SK-N-SH treated with all-trans-retinoic acid at 6 μM for 48 hours (cell line): ENCODE results near the gene TANC1.

Experiments used
- ATAC-seq: fragments of 200-7000 bp; cut with Tn5 transposase; 3 replicates; pipeline ENCODE4 v1.9.1; 2020; ENCODE audit warnings: mild to moderate bottlenecking, moderate library complexity
- ARNTL ChIP-seq: fragments of 450-650 bp; formaldehyde crosslinking; IDR thresholded peaks from 2 replicates; pipeline ENCODE4 v1.5.0; 2020; ENCODE audit warnings: low read depth, mild to moderate bottlenecking, moderate library complexity, borderline replicate concordance
- BACH2 ChIP-seq: fragments of 250-450 bp; sonication (Bioruptor Pico); IDR thresholded peaks from 2 replicates; pipeline ENCODE4 v1.9.0; 2021; ENCODE audit warnings: mild to moderate bottlenecking, borderline replicate concordance
- CSDC2 ChIP-seq: fragments of 250-450 bp; sonication (Bioruptor Pico); IDR thresholded peaks from 2 replicates; pipeline ENCODE4 v1.5.0; 2020; ENCODE audit warnings: mild to moderate bottlenecking, moderate library complexity
- ESRRG ChIP-seq: fragments of 250-450 bp; sonication (Bioruptor Pico); IDR thresholded peaks from 2 replicates; pipeline ENCODE4 v1.6.1; 2021; ENCODE audit warnings: mild to moderate bottlenecking
- GLIS3 ChIP-seq: fragments of 250-450 bp; sonication (Bioruptor Pico); IDR thresholded peaks from 2 replicates; pipeline ENCODE4 v1.5.0; 2020; ENCODE audit warnings: mild to moderate bottlenecking, moderate library complexity
- ISL1 ChIP-seq: fragments of 250-450 bp; sonication (Bioruptor Pico); IDR thresholded peaks from 2 replicates; pipeline ENCODE4 v2.1.2; 2022; ENCODE audit warnings: mild to moderate bottlenecking, moderate library complexity
- OSR1 ChIP-seq: fragments of 250-450 bp; sonication (Bioruptor Pico); IDR thresholded peaks from 2 replicates; pipeline ENCODE4 v1.8.0; 2022; ENCODE audit warnings: moderate library complexity, mild to moderate bottlenecking, inconsistent platforms
- RARB ChIP-seq: fragments of 250-450 bp; sonication (Bioruptor Pico); IDR thresholded peaks from 2 replicates; pipeline ENCODE4 v1.8.0; 2021; ENCODE audit warnings: mild to moderate bottlenecking, moderate library complexity
- SNAI2 ChIP-seq: fragments of 250-450 bp; sonication (Bioruptor Pico); IDR thresholded peaks from 2 replicates; pipeline ENCODE4 v1.5.0; 2020; ENCODE audit warnings: mild to moderate bottlenecking, moderate library complexity
- TCF4 ChIP-seq: fragments of 250-450 bp; sonication (Bioruptor Pico); IDR thresholded peaks from 2 replicates; pipeline ENCODE4 v1.8.0; 2021; ENCODE audit warnings: mild to moderate bottlenecking, moderate library complexity, borderline replicate concordance
- TOX ChIP-seq: fragments of 250-450 bp; sonication (Bioruptor Pico); IDR thresholded peaks from 2 replicates; pipeline ENCODE4 v1.8.0; 2021; ENCODE audit warnings: mild to moderate bottlenecking, moderate library complexity, borderline replicate concordance
- ZFP3 ChIP-seq: fragments of 250-450 bp; sonication (Bioruptor Pico); IDR thresholded peaks from 2 replicates; pipeline ENCODE4 v1.5.0; 2020; ENCODE audit warnings: mild to moderate bottlenecking, moderate library complexity
- ZFP30 ChIP-seq: fragments of 450-650 bp; formaldehyde crosslinking; IDR thresholded peaks from 2 replicates; pipeline ENCODE4 v1.5.0; 2022; ENCODE audit warnings: mild to moderate bottlenecking, moderate library complexity
- ZNF565 ChIP-seq: fragments of 450-650 bp; formaldehyde crosslinking; conservative IDR thresholded peaks from 2 replicates; pipeline ENCODE4 v1.5.0; 2020; ENCODE audit warnings: low read depth, mild to moderate bottlenecking, moderate library complexity
- ZNF70 ChIP-seq: fragments of 450-650 bp; formaldehyde crosslinking; IDR thresholded peaks from 2 replicates; pipeline ENCODE4 v1.5.0; 2020; ENCODE audit warnings: mild to moderate bottlenecking, moderate library complexity
- ZNF8 ChIP-seq: fragments of 450-650 bp; formaldehyde crosslinking; IDR thresholded peaks from 2 replicates; pipeline ENCODE4 v1.5.0; 2020; ENCODE audit warnings: mild to moderate bottlenecking, moderate library complexity
- TF ChIP-seq, protein P1 (sequence below): fragments of 250-450 bp; sonication (Bioruptor Pico); IDR thresholded peaks from 2 replicates; pipeline ENCODE4 v1.5.0; 2020; ENCODE audit warnings: mild to moderate bottlenecking, moderate library complexity
- TF ChIP-seq, protein P2 (sequence below): fragments of 250-450 bp; sonication (Bioruptor Pico); IDR thresholded peaks from 2 replicates; pipeline ENCODE4 v1.5.1; 2021; ENCODE audit warnings: mild to moderate bottlenecking, moderate library complexity
- TF ChIP-seq, protein P3 (sequence below): fragments of 250-450 bp; sonication (Bioruptor Pico); IDR thresholded peaks from 2 replicates; pipeline ENCODE4 v1.8.0; 2020; ENCODE audit warnings: mild to moderate bottlenecking, moderate library complexity, borderline replicate concordance
- TF ChIP-seq, protein P4 (sequence below): fragments of 250-450 bp; sonication (Bioruptor Pico); IDR thresholded peaks from 2 replicates; pipeline ENCODE4 v1.8.0; 2021; ENCODE audit warnings: low read depth, mild to moderate bottlenecking, moderate library complexity, borderline replicate concordance
- TF ChIP-seq, protein P5 (sequence below): fragments of 250-450 bp; sonication (Bioruptor Pico); IDR thresholded peaks from 2 replicates; pipeline ENCODE4 v1.5.1; 2020; ENCODE audit warnings: low read depth, mild to moderate bottlenecking, moderate library complexity

TANC1 gene

DNA sequence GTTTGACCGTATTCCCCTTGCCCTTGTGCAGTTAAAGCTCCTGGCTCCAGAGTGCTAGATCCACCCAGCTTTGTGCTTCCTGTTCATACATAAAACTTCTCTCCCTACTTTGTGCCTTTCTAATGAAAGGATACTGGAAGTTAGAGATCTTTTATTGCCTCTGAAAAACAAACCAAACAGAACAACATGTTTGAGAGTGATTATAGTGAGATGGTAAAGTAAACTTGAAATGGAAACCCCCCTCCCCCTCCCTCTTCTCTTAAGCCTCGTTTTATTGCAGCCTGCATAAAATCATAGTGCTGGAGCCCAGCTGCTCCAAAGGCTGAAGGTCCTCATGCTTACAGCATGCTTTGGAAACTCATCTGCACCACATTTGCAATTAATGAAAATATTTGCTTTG, 125.1 kb downstream of the TANC1 start:
- ATAC-seq = no peak

DNA sequence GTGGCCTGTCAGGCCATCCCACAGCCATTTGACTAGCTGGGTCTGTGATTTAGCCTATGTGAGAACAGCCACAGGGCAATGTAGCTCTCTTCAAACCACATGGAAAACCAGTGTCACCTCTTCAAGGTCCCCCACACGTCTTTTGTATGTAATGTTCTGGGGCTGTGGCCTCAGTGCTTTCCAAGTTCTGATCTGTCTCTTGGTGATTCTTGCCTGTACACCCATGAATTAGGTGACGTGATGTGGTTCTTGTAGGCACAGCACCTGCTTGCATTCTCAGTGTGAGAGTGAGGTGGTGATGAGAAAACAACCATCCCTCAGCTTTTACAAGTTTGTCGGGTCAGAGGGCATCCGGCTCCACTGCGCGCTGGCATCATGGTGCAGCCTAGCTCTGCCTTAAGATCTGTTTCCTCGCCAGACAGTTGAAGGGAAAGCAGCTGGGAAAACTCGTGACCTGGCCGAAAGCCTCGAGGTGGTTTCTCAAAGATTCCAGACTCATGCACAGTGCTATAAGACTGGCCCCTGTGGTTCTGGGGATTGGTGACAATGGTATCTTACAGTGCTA, 125.8 kb downstream of the TANC1 start:
- no peak for ATAC-seq
- TF ChIP-seq GLIS3 (CRISPR knock-in tag) (no peak), ZNF70 (CRISPR knock-in tag) (no peak), SNAI2 (no peak), ESRRG (CRISPR knock-in tag) (no peak), ZNF8 (CRISPR knock-in tag) (no peak), TCF4 (CRISPR knock-in tag) (no peak), RARB (CRISPR knock-in tag) (no peak), ARNTL (CRISPR knock-in tag) (no peak), CSDC2 (no peak)
- TF ChIP-seq, protein P1, sequence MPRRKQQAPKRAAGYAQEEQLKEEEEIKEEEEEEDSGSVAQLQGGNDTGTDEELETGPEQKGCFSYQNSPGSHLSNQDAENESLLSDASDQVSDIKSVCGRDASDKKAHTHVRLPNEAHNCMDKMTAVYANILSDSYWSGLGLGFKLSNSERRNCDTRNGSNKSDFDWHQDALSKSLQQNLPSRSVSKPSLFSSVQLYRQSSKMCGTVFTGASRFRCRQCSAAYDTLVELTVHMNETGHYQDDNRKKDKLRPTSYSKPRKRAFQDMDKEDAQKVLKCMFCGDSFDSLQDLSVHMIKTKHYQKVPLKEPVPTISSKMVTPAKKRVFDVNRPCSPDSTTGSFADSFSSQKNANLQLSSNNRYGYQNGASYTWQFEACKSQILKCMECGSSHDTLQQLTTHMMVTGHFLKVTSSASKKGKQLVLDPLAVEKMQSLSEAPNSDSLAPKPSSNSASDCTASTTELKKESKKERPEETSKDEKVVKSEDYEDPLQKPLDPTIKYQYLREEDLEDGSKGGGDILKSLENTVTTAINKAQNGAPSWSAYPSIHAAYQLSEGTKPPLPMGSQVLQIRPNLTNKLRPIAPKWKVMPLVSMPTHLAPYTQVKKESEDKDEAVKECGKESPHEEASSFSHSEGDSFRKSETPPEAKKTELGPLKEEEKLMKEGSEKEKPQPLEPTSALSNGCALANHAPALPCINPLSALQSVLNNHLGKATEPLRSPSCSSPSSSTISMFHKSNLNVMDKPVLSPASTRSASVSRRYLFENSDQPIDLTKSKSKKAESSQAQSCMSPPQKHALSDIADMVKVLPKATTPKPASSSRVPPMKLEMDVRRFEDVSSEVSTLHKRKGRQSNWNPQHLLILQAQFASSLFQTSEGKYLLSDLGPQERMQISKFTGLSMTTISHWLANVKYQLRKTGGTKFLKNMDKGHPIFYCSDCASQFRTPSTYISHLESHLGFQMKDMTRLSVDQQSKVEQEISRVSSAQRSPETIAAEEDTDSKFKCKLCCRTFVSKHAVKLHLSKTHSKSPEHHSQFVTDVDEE = no peak
- TF ChIP-seq, protein P2, sequence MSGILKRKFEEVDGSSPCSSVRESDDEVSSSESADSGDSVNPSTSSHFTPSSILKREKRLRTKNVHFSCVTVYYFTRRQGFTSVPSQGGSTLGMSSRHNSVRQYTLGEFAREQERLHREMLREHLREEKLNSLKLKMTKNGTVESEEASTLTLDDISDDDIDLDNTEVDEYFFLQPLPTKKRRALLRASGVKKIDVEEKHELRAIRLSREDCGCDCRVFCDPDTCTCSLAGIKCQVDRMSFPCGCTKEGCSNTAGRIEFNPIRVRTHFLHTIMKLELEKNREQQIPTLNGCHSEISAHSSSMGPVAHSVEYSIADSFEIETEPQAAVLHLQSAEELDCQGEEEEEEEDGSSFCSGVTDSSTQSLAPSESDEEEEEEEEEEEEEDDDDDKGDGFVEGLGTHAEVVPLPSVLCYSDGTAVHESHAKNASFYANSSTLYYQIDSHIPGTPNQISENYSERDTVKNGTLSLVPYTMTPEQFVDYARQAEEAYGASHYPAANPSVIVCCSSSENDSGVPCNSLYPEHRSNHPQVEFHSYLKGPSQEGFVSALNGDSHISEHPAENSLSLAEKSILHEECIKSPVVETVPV (CRISPR knock-in tag) = no peak

More for the DNA sequence above, 125.1 kb downstream of the TANC1 start:
- TF ChIP-seq, protein P1 = no peak
- TF ChIP-seq, protein P2 (CRISPR knock-in tag) = no peak
- TF ChIP-seq ISL1 (CRISPR knock-in tag) (no peak), GLIS3 (CRISPR knock-in tag) (no peak), BACH2 (CRISPR knock-in tag) (no peak), ZNF8 (CRISPR knock-in tag) (no peak), RARB (CRISPR knock-in tag) (no peak), OSR1 (CRISPR knock-in tag) (no peak), SNAI2 (no peak), ZNF565 (CRISPR knock-in tag) (no peak), ZFP3 (no peak), CSDC2 (no peak), ESRRG (CRISPR knock-in tag) (no peak), ZNF70 (CRISPR knock-in tag) (no peak), TOX (CRISPR knock-in tag) (no peak), ZFP30 (CRISPR knock-in tag) (no peak), ARNTL (CRISPR knock-in tag) (no peak)
- TF ChIP-seq, protein P3, sequence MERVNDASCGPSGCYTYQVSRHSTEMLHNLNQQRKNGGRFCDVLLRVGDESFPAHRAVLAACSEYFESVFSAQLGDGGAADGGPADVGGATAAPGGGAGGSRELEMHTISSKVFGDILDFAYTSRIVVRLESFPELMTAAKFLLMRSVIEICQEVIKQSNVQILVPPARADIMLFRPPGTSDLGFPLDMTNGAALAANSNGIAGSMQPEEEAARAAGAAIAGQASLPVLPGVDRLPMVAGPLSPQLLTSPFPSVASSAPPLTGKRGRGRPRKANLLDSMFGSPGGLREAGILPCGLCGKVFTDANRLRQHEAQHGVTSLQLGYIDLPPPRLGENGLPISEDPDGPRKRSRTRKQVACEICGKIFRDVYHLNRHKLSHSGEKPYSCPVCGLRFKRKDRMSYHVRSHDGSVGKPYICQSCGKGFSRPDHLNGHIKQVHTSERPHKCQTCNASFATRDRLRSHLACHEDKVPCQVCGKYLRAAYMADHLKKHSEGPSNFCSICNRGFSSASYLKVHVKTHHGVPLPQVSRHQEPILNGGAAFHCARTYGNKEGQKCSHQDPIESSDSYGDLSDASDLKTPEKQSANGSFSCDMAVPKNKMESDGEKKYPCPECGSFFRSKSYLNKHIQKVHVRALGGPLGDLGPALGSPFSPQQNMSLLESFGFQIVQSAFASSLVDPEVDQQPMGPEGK = no peak
- TF ChIP-seq, protein P4, sequence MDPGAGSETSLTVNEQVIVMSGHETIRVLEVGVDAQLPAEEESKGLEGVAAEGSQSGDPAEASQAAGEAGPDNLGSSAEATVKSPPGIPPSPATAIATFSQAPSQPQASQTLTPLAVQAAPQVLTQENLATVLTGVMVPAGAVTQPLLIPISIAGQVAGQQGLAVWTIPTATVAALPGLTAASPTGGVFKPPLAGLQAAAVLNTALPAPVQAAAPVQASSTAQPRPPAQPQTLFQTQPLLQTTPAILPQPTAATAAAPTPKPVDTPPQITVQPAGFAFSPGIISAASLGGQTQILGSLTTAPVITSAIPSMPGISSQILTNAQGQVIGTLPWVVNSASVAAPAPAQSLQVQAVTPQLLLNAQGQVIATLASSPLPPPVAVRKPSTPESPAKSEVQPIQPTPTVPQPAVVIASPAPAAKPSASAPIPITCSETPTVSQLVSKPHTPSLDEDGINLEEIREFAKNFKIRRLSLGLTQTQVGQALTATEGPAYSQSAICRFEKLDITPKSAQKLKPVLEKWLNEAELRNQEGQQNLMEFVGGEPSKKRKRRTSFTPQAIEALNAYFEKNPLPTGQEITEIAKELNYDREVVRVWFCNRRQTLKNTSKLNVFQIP (CRISPR knock-in tag) = no peak
- TF ChIP-seq, protein P5, sequence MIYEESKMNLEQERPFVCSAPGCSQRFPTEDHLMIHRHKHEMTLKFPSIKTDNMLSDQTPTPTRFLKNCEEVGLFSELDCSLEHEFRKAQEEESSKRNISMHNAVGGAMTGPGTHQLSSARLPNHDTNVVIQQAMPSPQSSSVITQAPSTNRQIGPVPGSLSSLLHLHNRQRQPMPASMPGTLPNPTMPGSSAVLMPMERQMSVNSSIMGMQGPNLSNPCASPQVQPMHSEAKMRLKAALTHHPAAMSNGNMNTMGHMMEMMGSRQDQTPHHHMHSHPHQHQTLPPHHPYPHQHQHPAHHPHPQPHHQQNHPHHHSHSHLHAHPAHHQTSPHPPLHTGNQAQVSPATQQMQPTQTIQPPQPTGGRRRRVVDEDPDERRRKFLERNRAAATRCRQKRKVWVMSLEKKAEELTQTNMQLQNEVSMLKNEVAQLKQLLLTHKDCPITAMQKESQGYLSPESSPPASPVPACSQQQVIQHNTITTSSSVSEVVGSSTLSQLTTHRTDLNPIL = no peak
